AG04449 (cell line): Measurements from ENCODE around the gene MYL2.

Experiments
- CTCF ChIA-PET: fragments of 350-600 bp; formaldehyde crosslinking; extraction: SDS; loops from one replicate; lab custom pipeline; 2021; ENCODE audit warnings: antibody characterized with exemption; lab: Yijun Ruan, JAX
- POLR2A ChIA-PET: fragments of 400-600, 350-600 bp; formaldehyde crosslinking; extraction: SDS; loops from one replicate; lab custom pipeline; 2020; ENCODE audit warnings: antibody characterized with exemption, inconsistent platforms; lab: Yijun Ruan, JAX
- DNase-seq: peaks from one replicate; pipeline ENCODE4 v3.0.0-alpha.2; 2010; ENCODE audit warnings: low read depth, low spot score
- H3K4me3 ChIP-seq: 2 replicates; pipeline ENCODE4 v1.5.1; 2011; ENCODE audit warnings: low read depth, mild to moderate bottlenecking, control low read depth, low read length
- TF ChIP-seq, protein P1 (sequence below): IDR thresholded peaks from one replicate; pipeline ENCODE4 v1.5.1; 2011; ENCODE audit warnings: mild to moderate bottlenecking, moderate library complexity, low read length, control low read depth, inconsistent platforms; ENCODE audit not compliant: insufficient read depth; ENCODE audit errors: missing control alignments

MYL2 gene

DNA sequence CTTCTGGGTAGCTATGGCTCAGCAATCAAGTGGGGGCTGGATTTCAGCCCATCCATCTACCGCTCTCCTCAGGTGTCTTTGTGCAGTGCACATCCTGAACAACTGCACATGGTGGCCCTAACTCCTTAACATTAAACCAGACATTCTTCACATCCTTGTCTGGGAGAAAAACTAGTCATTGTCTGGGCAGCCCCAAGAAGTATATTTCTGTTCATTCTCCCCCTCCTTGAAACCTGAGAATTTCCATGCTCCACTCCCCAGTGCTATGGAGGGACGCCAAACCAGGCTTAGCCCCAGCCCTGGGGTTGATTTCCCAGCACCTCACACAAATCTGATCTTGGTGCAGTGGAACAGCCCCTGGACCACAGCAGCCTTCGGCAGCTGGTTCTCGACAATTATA, 13.4 kb downstream of the MYL2 start:
- no peak overlapping the region for H3K4me3 ChIP-seq
- TF ChIP-seq, protein P1, sequence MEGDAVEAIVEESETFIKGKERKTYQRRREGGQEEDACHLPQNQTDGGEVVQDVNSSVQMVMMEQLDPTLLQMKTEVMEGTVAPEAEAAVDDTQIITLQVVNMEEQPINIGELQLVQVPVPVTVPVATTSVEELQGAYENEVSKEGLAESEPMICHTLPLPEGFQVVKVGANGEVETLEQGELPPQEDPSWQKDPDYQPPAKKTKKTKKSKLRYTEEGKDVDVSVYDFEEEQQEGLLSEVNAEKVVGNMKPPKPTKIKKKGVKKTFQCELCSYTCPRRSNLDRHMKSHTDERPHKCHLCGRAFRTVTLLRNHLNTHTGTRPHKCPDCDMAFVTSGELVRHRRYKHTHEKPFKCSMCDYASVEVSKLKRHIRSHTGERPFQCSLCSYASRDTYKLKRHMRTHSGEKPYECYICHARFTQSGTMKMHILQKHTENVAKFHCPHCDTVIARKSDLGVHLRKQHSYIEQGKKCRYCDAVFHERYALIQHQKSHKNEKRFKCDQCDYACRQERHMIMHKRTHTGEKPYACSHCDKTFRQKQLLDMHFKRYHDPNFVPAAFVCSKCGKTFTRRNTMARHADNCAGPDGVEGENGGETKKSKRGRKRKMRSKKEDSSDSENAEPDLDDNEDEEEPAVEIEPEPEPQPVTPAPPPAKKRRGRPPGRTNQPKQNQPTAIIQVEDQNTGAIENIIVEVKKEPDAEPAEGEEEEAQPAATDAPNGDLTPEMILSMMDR: no peak
- ChIA-PET CTCF (interaction anchor here (1.0 to 1.8 kb wide), 2 partner anchors 19 to 393 kb away, joined by 3 to 4 read pairs; no protein-coding TSS in a partner anchor), POLR2A (no interaction called here)
- DNase-seq: no peak

DNA sequence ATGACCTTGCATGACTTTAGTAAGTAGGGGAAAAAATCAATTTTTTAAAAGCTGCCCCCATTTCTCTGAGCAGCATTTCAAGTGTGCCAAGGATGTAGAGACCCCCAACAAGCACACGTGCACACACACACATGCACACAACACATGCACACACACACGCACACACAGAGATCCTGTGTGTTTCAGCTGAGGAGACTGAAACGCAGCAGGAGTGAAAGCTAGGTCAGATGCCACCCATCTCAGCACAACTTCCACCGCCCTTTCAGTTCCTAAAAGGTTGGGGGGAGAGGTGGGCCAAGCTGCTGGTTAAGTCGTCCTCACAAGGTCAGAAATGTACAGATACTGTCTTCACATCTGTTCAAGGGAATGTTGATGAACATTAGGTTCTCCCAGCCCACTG, 13.9 kb downstream of the MYL2 start:
- POLR2A ChIA-PET: no interaction called here
- CTCF ChIA-PET: interaction anchor here (1.0 to 1.8 kb wide), 2 partner anchors 19 to 393 kb away, joined by 3 to 4 read pairs; no protein-coding TSS in a partner anchor
- TF ChIP-seq, protein P1: no peak
- no peak overlapping the region for H3K4me3 ChIP-seq
- no peak for DNase-seq

DNA sequence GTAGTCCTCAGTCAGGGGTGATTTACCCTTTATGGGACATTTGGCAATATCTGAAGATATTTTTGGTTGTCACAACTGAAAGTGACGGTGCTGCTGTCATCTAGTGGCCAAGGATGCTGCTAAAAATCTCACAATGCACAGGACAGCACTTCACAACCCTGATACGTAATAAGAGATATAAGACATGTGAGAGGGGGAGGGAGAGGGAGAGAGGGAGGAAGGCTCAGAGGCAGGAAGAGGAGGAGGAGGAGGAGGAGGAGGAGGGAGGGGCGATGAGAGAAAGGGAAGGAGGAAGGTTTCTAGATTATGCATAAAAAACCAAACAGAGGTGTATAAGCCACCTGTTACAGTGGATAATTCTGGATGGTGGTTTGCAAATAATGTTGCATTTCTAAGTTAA, 14.3 kb downstream of the MYL2 start:
- no peak for DNase-seq
- ChIA-PET CTCF (interaction anchor here (1.8 to 3.1 kb wide), 2 partner anchors 12 to 18 kb away, joined by 4 to 15 read pairs; no protein-coding TSS in a partner anchor), POLR2A (no interaction called here)
- H3K4me3 ChIP-seq: no peak overlapping the region
- TF ChIP-seq, protein P1: no peak

DNA sequence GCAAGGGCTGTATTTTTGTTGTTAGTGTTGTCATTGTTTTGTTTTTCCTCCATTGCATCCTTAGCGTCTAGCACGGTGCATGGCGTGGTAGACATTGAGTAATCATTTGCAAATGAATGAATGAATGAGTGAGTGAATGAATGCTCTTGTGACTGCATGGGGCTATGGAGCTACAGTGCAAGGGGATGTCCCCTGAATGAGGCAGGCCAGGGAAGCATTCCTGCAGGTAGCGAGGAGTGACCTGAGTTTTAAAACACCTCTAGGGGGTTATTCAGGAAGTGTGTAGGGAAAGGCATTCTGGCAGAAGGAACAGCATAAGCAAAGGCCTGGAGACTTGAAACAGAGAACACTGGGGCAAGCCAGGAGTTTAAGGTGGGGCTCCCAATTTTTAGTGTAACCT, 16.9 kb downstream of the MYL2 start:
- CTCF ChIA-PET: interaction anchor here (3.1 kb wide), 1 partner anchor 9 kb away, joined by 15 read pairs; no protein-coding TSS in a partner anchor
- no peak for DNase-seq
- H3K4me3 ChIP-seq: no peak overlapping the region
- TF ChIP-seq, protein P1: no peak
- POLR2A ChIA-PET: no interaction called here

DNA sequence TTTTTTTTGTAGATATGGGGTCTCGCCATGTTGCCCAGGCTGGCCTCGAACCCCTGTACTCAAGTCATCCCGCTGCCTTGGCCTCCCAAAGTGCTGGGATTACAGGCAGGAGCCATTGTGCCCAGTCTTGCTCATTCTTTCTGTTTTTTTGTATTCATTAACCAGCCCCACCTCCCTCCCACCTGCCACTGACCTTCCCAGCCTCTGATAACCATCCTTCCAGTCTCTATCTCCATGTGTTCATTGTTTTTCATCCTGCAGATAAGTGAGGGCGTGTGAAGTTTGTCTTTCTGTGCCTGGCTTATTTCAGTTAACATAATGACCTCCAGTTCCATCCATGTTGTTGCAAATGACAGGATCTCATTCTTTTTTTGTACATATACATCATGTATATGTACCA, 19.0 kb downstream of the MYL2 start:
- H3K4me3 ChIP-seq: no peak overlapping the region
- ChIA-PET POLR2A (no interaction called here), CTCF (no interaction called here)
- TF ChIP-seq, protein P1: no peak
- no peak for DNase-seq

DNA sequence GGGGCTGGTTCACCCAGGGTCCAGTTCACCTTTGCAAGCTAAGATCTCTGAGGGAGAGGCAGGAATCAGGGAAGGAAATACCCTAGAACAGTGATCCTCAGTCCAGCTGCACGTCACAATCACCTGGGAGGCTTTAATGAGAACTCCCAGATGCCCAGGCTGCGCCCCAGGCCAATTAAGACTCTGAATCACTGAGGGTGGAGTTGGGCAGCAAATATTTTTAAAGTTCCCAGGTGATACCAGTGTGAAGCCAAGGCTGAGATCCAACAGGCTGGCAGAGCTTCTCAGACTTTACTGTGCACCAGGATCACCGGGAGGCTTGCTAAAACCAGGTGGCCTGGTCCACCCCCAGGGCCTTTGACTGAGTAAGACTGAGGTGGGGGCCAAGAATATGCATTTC, 23.8 kb downstream of the MYL2 start:
- TF ChIP-seq, protein P1: no peak
- no peak overlapping the region for H3K4me3 ChIP-seq
- CTCF ChIA-PET: interaction anchor here (0.8 to 6.9 kb wide), 6 partner anchors 11 to 422 kb away, joined by 3 to 48 read pairs (median 8); no protein-coding TSS in a partner anchor
- no peak for DNase-seq
- POLR2A ChIA-PET: no interaction called here
